Epithelial cell of umbilical artery (primary cell): ENCODE data around the gene DHPS. TPM values are rescaled to one million over a fixed set of nuclear protein-coding genes. Genes with fewer than 3 reads are reported as not detected.

Experiments
- total RNA-seq: library from RNA; depleted of rRNA; stranded (reverse); fragments of >200 nt; gene quantifications from 2 replicates; pipeline ENCODE4 v1.2.3, GENCODE V29; 2014

Gene DHPS
- total RNA-seq, result 59.4 and 60.9 TPM in 2 replicates

DNA sequence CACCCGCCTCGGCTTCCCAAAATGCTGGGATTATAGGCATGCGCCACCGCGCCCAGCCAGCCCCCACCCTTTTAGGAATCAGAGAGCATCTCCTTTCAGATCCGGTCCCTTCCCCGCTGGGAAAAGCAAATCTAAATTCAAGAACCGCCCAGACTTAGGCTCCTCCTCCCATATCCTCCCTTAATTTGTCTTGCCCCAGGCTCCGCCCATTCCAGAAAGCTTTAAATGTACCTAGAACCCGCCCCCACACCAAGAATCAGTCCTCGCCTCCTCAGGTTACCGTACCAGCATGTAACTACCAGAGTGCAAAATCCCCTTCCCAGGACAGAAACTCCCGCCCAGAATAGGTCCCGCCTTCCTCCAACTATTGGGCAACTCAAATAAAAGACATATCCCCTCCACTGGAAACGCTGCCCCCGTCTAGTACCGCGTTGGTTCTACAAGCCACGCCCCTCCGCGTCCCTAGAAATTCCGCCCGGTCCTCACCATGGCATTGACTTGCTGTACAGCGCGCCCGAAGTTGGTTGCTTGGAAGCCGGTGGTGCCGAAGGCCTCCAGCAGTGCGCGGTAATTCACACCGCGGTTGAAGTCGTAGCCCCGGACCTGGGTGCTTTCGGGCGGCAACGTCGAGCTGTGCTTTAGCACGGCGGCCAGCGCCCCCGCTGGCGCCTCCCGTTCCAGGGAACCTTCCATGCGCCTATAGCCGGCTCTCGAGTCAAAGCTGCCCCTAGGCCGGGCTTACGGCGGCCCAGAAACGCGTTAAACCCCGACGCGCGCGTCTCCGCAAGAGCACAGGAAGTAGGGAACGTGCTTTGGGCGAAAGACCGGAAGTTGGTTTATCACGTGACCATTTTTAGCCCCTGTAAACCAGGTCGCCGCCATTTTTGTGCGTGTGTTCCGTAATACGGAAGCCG lies at the start of gene DHPS:
TSS of gene DHPS (minus strand) at position 807 of the 914 bp plus-strand sequence. CDS start at position 693, 114 bp downstream.

GRCh38 chr19:12723641-12724426 lies 42.2 kb upstream of the DHPS start, which contains the start of gene TNPO2:
TNPO2 (minus strand) TSS chr19:12723932; CDS start chr19:12720977, 2,955 bp downstream.

GRCh38 chr19:12696366-12697335 lies 15.0 kb upstream of the DHPS start, which contains the start of gene FBXW9:
FBXW9 (minus strand) TSS chr19:12696631; CDS start chr19:12696581, 50 bp downstream.

DNA sequence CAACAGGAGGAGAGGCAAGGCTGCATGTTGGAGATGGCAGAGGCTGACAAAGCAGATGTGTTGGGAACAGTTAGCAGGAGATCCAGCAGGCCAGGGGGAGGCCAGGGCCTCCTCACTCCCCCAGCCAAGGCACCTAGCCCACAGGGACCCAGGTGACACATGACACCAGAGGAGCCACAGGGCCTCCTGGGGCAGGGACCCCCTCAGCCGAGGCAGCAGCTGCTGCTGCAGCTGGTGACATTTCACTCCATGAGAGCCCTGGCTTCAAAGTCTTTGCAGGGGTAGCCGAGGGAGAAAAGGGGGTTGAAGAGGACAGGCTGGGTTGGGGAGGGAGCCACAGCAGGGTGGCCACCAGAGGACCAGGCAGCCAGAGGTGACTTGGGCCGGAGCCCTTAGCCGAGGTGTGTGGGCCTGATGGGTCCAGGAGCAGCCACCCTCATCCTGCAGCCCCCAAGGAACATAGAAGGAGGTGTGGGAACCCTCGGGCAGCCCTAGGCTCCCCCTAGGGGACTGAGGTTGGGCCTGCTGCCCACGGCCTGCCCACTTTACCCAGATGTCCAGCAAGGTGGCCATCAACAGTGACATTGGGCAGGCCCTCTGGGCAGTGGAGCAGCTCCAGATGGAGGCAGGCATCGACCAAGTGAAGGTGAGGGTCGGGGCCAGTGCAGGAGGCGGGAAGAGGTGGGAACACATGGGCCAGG lies 6.0 kb upstream of the DHPS start, which contains the start of gene GNG14:
TSS of gene GNG14 (plus strand) at position 503 of the 701 bp plus-strand sequence. CDS start at position 554, 51 bp downstream.

DNA sequence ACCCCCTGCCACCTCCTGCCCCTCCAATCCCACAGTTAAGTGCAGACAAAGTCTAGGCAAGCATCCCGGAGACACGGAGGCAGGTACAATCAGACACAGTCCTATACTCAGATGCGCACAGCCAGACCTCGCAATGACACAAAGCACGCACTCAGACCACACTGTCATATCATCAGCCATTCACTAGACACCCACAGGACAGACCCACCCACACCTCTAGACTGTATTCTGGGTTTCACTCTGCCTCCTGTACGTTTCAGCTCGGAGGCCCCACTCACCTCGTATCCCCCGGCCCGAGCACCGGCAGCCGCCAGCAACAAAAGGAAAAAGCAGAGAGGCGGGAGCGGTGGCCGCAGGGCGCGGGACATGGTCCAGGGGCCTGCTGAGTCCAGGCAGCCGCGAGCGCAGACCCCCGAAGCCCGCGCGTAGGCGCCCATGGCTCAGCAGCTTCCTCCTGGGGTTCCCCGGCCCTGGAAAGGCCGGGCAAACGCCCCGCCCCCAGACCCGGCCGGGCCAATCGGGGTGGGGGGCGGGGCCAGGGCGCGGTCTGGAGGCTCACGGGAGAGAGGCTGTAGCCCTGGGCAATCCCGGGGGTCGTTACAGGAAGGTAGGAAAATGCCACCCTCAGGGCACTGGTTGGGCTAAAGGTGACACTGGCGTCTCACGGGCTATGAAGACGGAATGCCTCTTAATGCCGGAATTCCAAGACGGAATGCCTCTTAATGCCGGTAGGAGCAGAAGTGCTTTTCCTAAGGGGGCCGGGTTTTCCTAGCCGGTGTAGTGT lies 15.2 kb downstream of the DHPS start, which contains the start of the genes MAN2B1 and WDR83:
TSS of gene MAN2B1 (minus strand) at position 478 of the 784 bp plus-strand sequence. CDS start at position 437, 41 bp downstream.
TSS of gene WDR83 (plus strand) at position 543 of the 784 bp plus-strand sequence. CDS start 2,984 bp downstream, outside the sequence.

Other genes with a start within 250 kb of the DHPS start
- gene ZNF443, start 240.9 kb downstream of the DHPS start, total RNA-seq, result 3.6 and 5.6 TPM in 2 replicates
- gene ZNF709, start 197.1 kb downstream of the DHPS start, total RNA-seq, result 2.3 and 4.6 TPM in 2 replicates
- gene ZNF564, start 130.4 kb downstream of the DHPS start, total RNA-seq, result 6.2 and 8.2 TPM in 2 replicates
- gene ZNF490, start 71.1 kb downstream of the DHPS start, total RNA-seq, result 4.5 and 7.8 TPM in 2 replicates
- gene ZNF791, start 71.0 kb downstream of the DHPS start, total RNA-seq, result 10.8 and 14.9 TPM in 2 replicates
- 20.5 and 24.0 TPM in 2 replicates for gene MAN2B1, start 15.1 kb downstream of the DHPS start, total RNA-seq
- 8.8 and 9.6 TPM in 2 replicates for gene WDR83, start 15.1 kb downstream of the DHPS start, total RNA-seq
- not detected in 2 replicates for gene GNG14, start 6.1 kb upstream of the DHPS start, total RNA-seq
- gene FBXW9, start 14.8 kb upstream of the DHPS start, total RNA-seq, result 7.0 and 14.6 TPM in 2 replicates
- 17.2 and 23.4 TPM in 2 replicates for gene TNPO2, start 42.1 kb upstream of the DHPS start, total RNA-seq
- gene TRIR, start 52.8 kb upstream of the DHPS start, total RNA-seq, result 143 and 162 TPM in 2 replicates
- 89.0 and 108 TPM in 2 replicates for gene GET3, start 55.6 kb upstream of the DHPS start, total RNA-seq
- gene BEST2, start 69.9 kb upstream of the DHPS start, total RNA-seq, result not detected in 2 replicates
- 7.1 and 8.5 TPM in 2 replicates for gene HOOK2, start 93.7 kb upstream of the DHPS start, total RNA-seq
- 48.3 and 73.4 TPM in 2 replicates for gene JUNB, start 109.6 kb upstream of the DHPS start, total RNA-seq
- 258 and 276 TPM in 2 replicates for gene PRDX2, start 119.9 kb upstream of the DHPS start, total RNA-seq
- gene THSD8, start 120.2 kb upstream of the DHPS start, total RNA-seq, result not detected in 2 replicates
- 35.4 and 36.8 TPM in 2 replicates for gene RNASEH2A, start 124.7 kb upstream of the DHPS start, total RNA-seq
- gene RTBDN, start 152.7 kb upstream of the DHPS start, total RNA-seq, result not detected in 2 replicates
- under 0.01 and 0.65 TPM in 2 replicates for gene MAST1, start 156.6 kb upstream of the DHPS start, total RNA-seq
- gene DNASE2, start 199.6 kb upstream of the DHPS start, total RNA-seq, result 15.6 and 21.4 TPM in 2 replicates
- under 0.01 TPM in 1 of 2 replicates, not detected in the other for gene KLF1, start 205.3 kb upstream of the DHPS start, total RNA-seq
- 48.1 and 50.6 TPM in 2 replicates for gene GCDH, start 209.3 kb upstream of the DHPS start, total RNA-seq
- 0.30 and 0.32 TPM in 2 replicates for gene SYCE2, start 237.4 kb upstream of the DHPS start, total RNA-seq